Peyer's patch (tissue), 4 donors: ENCODE measurements around the gene HMGA1. TPM values are rescaled to one million over a fixed set of nuclear protein-coding genes. Genes with fewer than 3 reads are reported as not detected.

Experiments used
- DNase-seq, 3 donors: peaks; one replicate each; pipeline ENCODE4 v3.0.0-alpha.2; 2017 to 2019
- H3K27ac ChIP-seq, 4 donors: fragments of 200-600 bp; sonication (generic); one replicate each; pipeline ENCODE4 v1.5.1; 2016 to 2019
- H3K27me3 ChIP-seq, 2 donors: fragments of 200-600 bp; sonication (generic); one replicate each; pipeline ENCODE4 v1.5.1; 2019
- H3K36me3 ChIP-seq, 3 donors: fragments of 200-600 bp; sonication (generic); one replicate each; pipeline ENCODE4 v1.5.1; 2016 to 2019
- H3K4me1 ChIP-seq, 4 donors: fragments of 200-600 bp; sonication (generic); one replicate each; pipeline ENCODE4 v1.5.1; 2016 to 2019
- H3K4me3 ChIP-seq, 4 donors: fragments of 200-600 bp; sonication (generic); 1 replicate in 3 of 4; 2 replicates in 1 of 4; pipeline ENCODE4 v1.5.1; 2016 to 2019; ENCODE audit warnings: mild to moderate bottlenecking in 1 of 4
- H3K9me3 ChIP-seq, 4 donors: fragments of 200-600 bp; sonication (generic); one replicate each; pipeline ENCODE4 v1.5.1; 2016 to 2019; ENCODE audit warnings: mild to moderate bottlenecking in 1 of 4
- CTCF ChIP-seq, 6 experiments: fragments of 450-650 bp in 4 of 6; fragments of 200-600 bp in 2 of 6; sonication (generic) in 1 of 6; IDR thresholded peaks; one replicate each; pipeline ENCODE4 v1.5.1; 2017 to 2019; ENCODE audit warnings: antibody characterized with exemption in 6 of 6, mild to moderate bottlenecking in 3 of 6, moderate library complexity in 1 of 6
- POLR2A ChIP-seq, 2 donors: fragments of 450-650 bp; IDR thresholded peaks; one replicate each; pipeline ENCODE4 v1.5.1; 2017; ENCODE audit warnings: antibody characterized with exemption in 2 of 2, mild to moderate bottlenecking in 2 of 2, moderate library complexity in 2 of 2
- total RNA-seq, 4 donors: library from RNA; depleted of rRNA; stranded (reverse); fragments of >200 nt; gene quantifications; one replicate each; pipeline ENCODE4 v1.1.0, GENCODE V29; 2016

Gene HMGA1
- total RNA-seq, 4 donors from 2014 or later, result 71.3 to 102 (median 90.7) TPM

GRCh38 chr6:34284563-34285447 lies 48.1 kb downstream of the HMGA1 start:
- H3K9me3 ChIP-seq, result no peaks in the 10 kb centered on the region
- H3K4me3 ChIP-seq, result no peak overlapping the region
- no peak for TF ChIP-seq CTCF (IDR thresholded peaks at IDR 0.05)
- TF ChIP-seq POLR2A (IDR thresholded peaks at IDR 0.05), result no peak
- peak overlapping the region in 3 of 4 donors; percentile 14 to 55 (median 39) for H3K27ac ChIP-seq
- peaks cover 0 to 6% (median 0%) of the 10 kb centered on the region in 3 donors for H3K36me3 ChIP-seq
- DNase-seq, result peak in 2 of 3 donors; percentile 37 to 55
- no peaks in the 10 kb centered on the region for H3K4me1 ChIP-seq
- no peaks in the 10 kb centered on the region for H3K27me3 ChIP-seq

- H3K27ac ChIP-seq, result peak overlapping the region in 3 of 4 donors; percentile 14 to 55 (median 39)
- H3K4me1 ChIP-seq, result no peaks in the 10 kb centered on the region
- H3K36me3 ChIP-seq, result peaks cover 0 to 4% (median 0%) of the 10 kb centered on the region in 3 donors
- no peak for DNase-seq
- H3K27me3 ChIP-seq, result no peaks in the 10 kb centered on the region
- TF ChIP-seq POLR2A (IDR thresholded peaks at IDR 0.05) (no peak), CTCF (IDR thresholded peaks at IDR 0.05) (no peak)
- H3K9me3 ChIP-seq, result no peaks in the 10 kb centered on the region
- no peak overlapping the region for H3K4me3 ChIP-seq
Measured at GRCh38 chr6:34285448-34286164, 48.9 kb downstream of the HMGA1 start.

GRCh38 chr6:34288581-34288980 lies 51.9 kb downstream of the HMGA1 start:
- H3K4me1 ChIP-seq, result no peaks in the 10 kb centered on the region
- H3K4me3 ChIP-seq, result no peak overlapping the region
- H3K27me3 ChIP-seq, result no peaks in the 10 kb centered on the region
- no peak overlapping the region for H3K27ac ChIP-seq
- H3K36me3 ChIP-seq, result peaks cover 0 to 30% (median 0%) of the 10 kb centered on the region in 3 donors
- no peaks in the 10 kb centered on the region for H3K9me3 ChIP-seq
- no peak for DNase-seq
- TF ChIP-seq POLR2A (IDR thresholded peaks at IDR 0.05) (no peak), CTCF (IDR thresholded peaks at IDR 0.05) (no peak)

- Histone ChIP-seq H3K4me3 (no peak overlapping the region), H3K9me3 (no peaks in the 10 kb centered on the region), H3K36me3 (peaks cover 0 to 35% (median 0%) of the 10 kb centered on the region in 3 donors), H3K4me1 (no peaks in the 10 kb centered on the region), H3K27ac (no peak overlapping the region), H3K27me3 (no peaks in the 10 kb centered on the region)
- no peak for DNase-seq
- TF ChIP-seq CTCF (IDR thresholded peaks at IDR 0.05) (no peak), POLR2A (IDR thresholded peaks at IDR 0.05) (no peak)
Measured at GRCh38 chr6:34289137-34289536, 52.5 kb downstream of the HMGA1 start.

- Histone ChIP-seq H3K36me3 (peaks cover 0 to 35% (median 0%) of the 10 kb centered on the region in 3 donors), H3K27ac (no peak overlapping the region), H3K9me3 (no peaks in the 10 kb centered on the region), H3K27me3 (no peaks in the 10 kb centered on the region), H3K4me3 (no peak overlapping the region), H3K4me1 (no peaks in the 10 kb centered on the region)
- DNase-seq, result no peak
- TF ChIP-seq CTCF (IDR thresholded peaks at IDR 0.05) (no peak), POLR2A (IDR thresholded peaks at IDR 0.05) (no peak)
Measured at GRCh38 chr6:34292954-34293353, 56.3 kb downstream of the HMGA1 start.
